ENCODE data around the gene ELMO1.

GRCh38 chr7:37267251-37267650, 181.4 kb downstream of the ELMO1 start:
- TF ChIP-seq, protein P1, sequence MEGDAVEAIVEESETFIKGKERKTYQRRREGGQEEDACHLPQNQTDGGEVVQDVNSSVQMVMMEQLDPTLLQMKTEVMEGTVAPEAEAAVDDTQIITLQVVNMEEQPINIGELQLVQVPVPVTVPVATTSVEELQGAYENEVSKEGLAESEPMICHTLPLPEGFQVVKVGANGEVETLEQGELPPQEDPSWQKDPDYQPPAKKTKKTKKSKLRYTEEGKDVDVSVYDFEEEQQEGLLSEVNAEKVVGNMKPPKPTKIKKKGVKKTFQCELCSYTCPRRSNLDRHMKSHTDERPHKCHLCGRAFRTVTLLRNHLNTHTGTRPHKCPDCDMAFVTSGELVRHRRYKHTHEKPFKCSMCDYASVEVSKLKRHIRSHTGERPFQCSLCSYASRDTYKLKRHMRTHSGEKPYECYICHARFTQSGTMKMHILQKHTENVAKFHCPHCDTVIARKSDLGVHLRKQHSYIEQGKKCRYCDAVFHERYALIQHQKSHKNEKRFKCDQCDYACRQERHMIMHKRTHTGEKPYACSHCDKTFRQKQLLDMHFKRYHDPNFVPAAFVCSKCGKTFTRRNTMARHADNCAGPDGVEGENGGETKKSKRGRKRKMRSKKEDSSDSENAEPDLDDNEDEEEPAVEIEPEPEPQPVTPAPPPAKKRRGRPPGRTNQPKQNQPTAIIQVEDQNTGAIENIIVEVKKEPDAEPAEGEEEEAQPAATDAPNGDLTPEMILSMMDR (IDR thresholded peaks at IDR 0.05 in 2 of 3, conservative IDR thresholded peaks at IDR 0.05 in 1 of 3; ENCODE audit: control insufficient read depth in 2 of 3, extremely low read depth in 1 of 3, insufficient read depth in 1 of 3, low read depth in 3 of 3, low read length in 3 of 3) = no peak
- TF ChIP-seq, protein P2, sequence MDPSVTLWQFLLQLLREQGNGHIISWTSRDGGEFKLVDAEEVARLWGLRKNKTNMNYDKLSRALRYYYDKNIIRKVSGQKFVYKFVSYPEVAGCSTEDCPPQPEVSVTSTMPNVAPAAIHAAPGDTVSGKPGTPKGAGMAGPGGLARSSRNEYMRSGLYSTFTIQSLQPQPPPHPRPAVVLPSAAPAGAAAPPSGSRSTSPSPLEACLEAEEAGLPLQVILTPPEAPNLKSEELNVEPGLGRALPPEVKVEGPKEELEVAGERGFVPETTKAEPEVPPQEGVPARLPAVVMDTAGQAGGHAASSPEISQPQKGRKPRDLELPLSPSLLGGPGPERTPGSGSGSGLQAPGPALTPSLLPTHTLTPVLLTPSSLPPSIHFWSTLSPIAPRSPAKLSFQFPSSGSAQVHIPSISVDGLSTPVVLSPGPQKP (IDR thresholded peaks at IDR 0.05; ENCODE audit: low read depth, low read length) = no peak
- no peak for TF ChIP-seq NRF1 (conservative IDR thresholded peaks at IDR 0.05; ENCODE audit: low read depth, low read length)

Measured in GM12878 (cell line).